ENCODE results near the gene PLEKHB2.
"Not testable (repeated sequence)": the region's sequence is repeated elsewhere in the genome, so short reads cannot be mapped to it uniquely, and the experiment has no call there.

Gene PLEKHB2

DNA sequence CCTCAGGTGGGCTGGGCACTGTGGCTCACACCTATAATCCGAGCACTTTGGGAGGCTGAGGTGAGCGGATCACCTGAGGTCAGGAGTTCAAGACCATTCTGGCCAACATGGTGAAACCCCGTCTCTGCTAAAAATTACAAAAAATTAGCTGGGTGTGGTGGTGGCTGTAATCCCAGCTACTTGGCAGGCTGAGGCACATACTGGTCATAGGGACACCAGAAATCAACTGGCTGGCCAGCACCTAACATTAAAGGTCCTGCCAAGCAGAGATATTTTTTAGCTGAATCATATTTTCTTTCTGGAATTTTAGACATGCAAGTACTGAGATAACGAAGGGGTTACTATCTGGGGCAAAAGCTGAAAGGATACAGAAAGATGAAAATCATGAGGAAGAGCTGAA, 76.3 kb downstream of the PLEKHB2 start:
- not testable (repeated sequence) for H3K4me3 ChIP-seq, H3K27ac ChIP-seq

DNA sequence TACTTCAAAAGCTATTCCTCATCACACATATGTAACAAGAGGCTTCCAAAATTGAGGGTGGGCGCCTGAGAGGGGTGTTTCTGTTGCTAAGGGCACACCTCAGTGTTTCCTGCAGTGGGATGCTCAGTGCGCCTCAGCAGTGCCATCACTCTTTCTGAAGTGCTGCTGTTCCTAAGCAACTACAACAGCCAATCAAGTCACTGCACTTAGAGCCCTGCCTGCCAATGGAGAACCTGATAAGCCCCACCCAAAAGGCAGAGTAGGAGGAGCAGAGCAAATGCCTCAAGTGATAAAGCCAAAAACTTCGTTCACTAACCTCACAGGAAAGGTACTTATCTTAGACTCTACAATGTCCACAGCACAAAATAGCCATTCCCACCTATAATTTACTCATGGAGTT, 88.3 kb downstream of the PLEKHB2 start:
- not testable (repeated sequence) for H3K4me3 ChIP-seq, H3K27ac ChIP-seq

DNA sequence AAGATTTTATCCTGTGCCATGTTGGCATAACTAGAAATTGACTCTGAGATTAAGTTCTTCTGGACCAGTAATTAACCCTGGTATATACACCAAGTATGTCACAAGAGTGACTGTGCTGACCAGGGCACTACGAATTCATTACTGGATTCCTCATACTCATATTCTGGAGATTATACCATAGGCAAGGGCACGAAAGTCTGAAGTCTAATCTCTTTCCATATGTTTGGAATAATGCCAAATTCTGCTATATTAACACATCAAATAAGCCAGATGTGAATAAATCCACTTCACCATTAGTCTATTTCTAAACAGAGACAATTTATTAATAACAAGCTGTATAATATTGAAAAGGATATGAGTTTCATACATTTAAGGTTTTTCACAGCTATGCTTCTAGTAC, 91.0 kb downstream of the PLEKHB2 start:
- not testable (repeated sequence) for H3K4me3 ChIP-seq, H3K27ac ChIP-seq

All from skin epidermis (tissue), 12 donors.